NCI-H524 treated with DMSO at 0.1 percent for 48 hours (cell line): Measurements from ENCODE around the gene IGFL1.
"Not testable (repeated sequence)": the region's sequence is repeated elsewhere in the genome, so short reads cannot be mapped to it uniquely, and the experiment has no call there.

Experiments
- DNase-seq: peaks from one replicate; lab custom pipeline; 2025; lab: John Stamatoyannopoulos, UW

IGFL1 gene

DNA sequence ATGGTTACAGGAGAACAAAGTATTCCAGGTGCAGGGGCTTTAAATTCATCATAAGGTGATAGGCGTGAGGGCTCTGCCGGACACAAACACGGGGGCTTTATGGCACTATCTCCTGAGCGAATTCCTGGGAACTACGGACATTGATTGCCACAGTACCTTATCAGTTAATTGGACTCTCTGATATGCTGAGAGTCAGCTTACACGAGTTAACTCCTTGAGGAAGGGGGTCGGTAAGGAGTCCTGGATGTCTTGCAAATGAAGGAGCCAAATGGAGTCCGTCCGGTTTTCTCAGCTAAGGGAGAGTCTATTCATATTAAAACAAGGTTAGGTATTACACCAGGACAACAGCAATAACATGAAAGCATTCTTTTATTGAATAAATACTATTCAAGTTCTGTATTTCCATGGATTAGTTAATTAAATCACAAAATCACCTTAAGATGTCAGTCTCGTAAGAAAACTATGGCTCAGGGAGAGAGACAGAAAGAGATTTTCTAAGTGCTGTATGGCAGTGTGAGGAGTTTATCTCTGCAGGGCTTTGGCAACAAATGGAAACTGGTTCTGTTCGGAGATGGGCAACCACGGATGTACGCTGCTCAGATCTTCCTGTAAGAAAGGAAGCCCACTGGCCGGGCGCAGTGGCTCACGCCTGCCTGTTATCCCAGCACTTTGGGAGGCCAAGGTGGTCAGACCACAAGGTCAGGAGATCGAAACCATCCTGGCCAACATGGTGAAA, 41.1 kb downstream of the IGFL1 start:
- DNase-seq: no peak

DNA sequence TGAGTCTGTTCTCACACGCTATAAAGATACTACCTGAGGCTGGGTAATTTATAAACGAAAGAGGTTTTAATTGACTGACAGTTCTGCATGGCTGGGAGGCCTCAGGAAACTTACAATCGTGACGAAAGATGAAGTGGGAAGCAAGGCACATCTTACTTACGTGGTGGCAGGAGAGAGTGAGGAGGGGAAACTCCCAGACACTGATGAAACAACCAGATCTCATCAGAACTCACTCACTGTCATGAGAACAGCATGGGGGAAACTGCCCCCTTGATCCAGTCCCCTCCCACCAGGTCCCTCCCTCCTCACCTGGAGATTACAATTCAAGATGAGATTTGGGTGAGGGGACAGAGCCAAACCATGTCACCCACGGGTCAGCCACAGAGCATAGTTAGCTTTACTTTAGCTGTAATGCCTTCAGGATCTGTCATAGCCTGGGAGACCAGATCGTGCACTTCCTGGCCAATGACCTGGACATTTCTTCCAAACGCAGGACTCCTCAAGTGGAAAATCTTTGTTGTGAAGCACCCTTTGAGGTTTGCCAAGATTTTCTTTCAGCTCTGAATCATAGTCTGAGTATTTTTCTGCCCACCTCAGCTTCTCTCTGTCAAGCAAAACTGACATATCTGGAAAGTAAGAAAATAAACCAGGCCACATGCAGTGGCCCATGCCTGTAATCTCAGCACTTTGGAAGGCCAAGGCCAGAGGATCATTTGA, 42.1 kb downstream of the IGFL1 start:
- DNase-seq: no peak

DNA sequence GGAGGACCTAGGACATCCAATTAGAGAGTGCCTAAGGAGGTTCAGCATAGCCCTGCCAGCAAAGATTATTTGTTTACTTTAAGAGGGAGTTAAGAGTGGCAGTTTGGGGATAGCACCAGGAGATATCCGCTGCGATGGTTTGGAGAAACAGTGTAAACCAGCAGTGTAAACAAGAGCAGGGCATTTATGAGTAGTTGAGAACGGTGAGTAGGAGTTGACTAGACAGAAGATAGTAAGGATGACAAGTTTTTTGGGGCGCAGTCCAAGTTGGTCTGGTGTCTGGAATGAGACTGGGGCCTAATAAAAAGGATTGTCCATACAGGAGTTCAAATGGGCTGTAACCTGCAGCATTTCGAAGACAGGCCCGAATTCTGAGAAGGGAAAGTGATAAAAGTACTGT, 44.4 kb downstream of the IGFL1 start:
- DNase-seq: not testable (repeated sequence)

- no peak for DNase-seq
Measured at GRCh38 chr19:46279177-46279576, 49.6 kb downstream of the IGFL1 start.
